HG02759 (cell line): ENCODE results near the gene EXTL1.

Source experiments
- ATAC-seq: cut with Tn5 transposase; IDR thresholded peaks from one replicate; pipeline ENCODE4 v1.9.1; 2021; ENCODE audit warnings: mild to moderate bottlenecking, moderate library complexity; ENCODE audit not compliant: unreplicated experiment

EXTL1 gene

GRCh38 chr1:26038904-26039303, 17.3 kb downstream of the EXTL1 start:
- no peak for ATAC-seq

GRCh38 chr1:26041401-26041800, 19.8 kb downstream of the EXTL1 start:
- no peak for ATAC-seq

- ATAC-seq, result no peak
Observed at GRCh38 chr1:26041978-26042377, 20.4 kb downstream of the EXTL1 start.

GRCh38 chr1:26043765-26044164, 22.2 kb downstream of the EXTL1 start:
- ATAC-seq, result no peak

GRCh38 chr1:26044414-26044813, 22.8 kb downstream of the EXTL1 start:
- no peak for ATAC-seq

- no peak for ATAC-seq
Observed at GRCh38 chr1:26044971-26045721, 23.6 kb downstream of the EXTL1 start.

- no peak for ATAC-seq
Observed at GRCh38 chr1:26045722-26046245, 24.2 kb downstream of the EXTL1 start, which contains the start of gene SLC30A2. Gene SLC30A2 (minus strand): TSS chr1:26046118. CDS start chr1:26045896, 222 bp downstream.

GRCh38 chr1:26046246-26047095, 24.9 kb downstream of the EXTL1 start:
- ATAC-seq, result no peak

- no peak for ATAC-seq
Observed at GRCh38 chr1:26047278-26047874, 25.8 kb downstream of the EXTL1 start.

GRCh38 chr1:26049531-26050247, 28.1 kb downstream of the EXTL1 start:
- ATAC-seq, result no peak

GRCh38 chr1:26050248-26050640, 28.7 kb downstream of the EXTL1 start:
- ATAC-seq, result no peak

- ATAC-seq, result no peak
Observed at GRCh38 chr1:26053718-26054560, 32.4 kb downstream of the EXTL1 start.

GRCh38 chr1:26055041-26055440, 33.5 kb downstream of the EXTL1 start:
- ATAC-seq, result no peak

GRCh38 chr1:26057189-26057588, 35.6 kb downstream of the EXTL1 start:
- ATAC-seq, result no peak

GRCh38 chr1:26058052-26058595, 36.5 kb downstream of the EXTL1 start:
- ATAC-seq, result no peak

- no peak for ATAC-seq
Observed at GRCh38 chr1:26059906-26060305, 38.3 kb downstream of the EXTL1 start.

- ATAC-seq, result no peak
Observed at GRCh38 chr1:26060832-26061574, 39.4 kb downstream of the EXTL1 start.

GRCh38 chr1:26064553-26064952, 43.0 kb downstream of the EXTL1 start:
- ATAC-seq, result no peak

- no peak for ATAC-seq
Observed at GRCh38 chr1:26066160-26066559, 44.6 kb downstream of the EXTL1 start.
